A549 (cell line): Measurements from ENCODE around the gene BSND.

Experiments
- CHD2 ChIP-seq: fragments of 150-350 bp; IDR thresholded peaks from 2 replicates; pipeline ENCODE4 v1.6.1; 2014; ENCODE audit warnings: low read length; ENCODE audit not compliant: partially characterized antibody
- CTCF ChIP-seq: fragments of >200 bp; sonication (Bioruptor Twin); formaldehyde crosslinking; IDR thresholded peaks from 3 replicates; pipeline ENCODE4 v1.5.1; 2016
- FOXS1 ChIP-seq: fragments of 250-450 bp; sonication (Bioruptor Pico); IDR thresholded peaks from 2 replicates; pipeline ENCODE4 v1.5.0; 2020; ENCODE audit warnings: mild to moderate bottlenecking, moderate library complexity
- MAX ChIP-seq: IDR thresholded peaks from 2 replicates; pipeline ENCODE4 v1.6.1; 2012
- MYC ChIP-seq: IDR thresholded peaks from 2 replicates; pipeline ENCODE4 v1.6.1; 2012; ENCODE audit warnings: mild to moderate bottlenecking, inconsistent platforms, low read length, improper control_type of control experiment, borderline replicate concordance
- POLR2A ChIP-seq: IDR thresholded peaks from 2 replicates; pipeline ENCODE4 v1.6.1; 2012; ENCODE audit warnings: mild to moderate bottlenecking, low read length
- RAD21 ChIP-seq, 2 experiments: fragments of >200 bp in 1 of 2; sonication (Bioruptor Twin) in 1 of 2; formaldehyde crosslinking in 1 of 2; IDR thresholded peaks in 1 of 2; conservative IDR thresholded peaks in 1 of 2; 2 replicates in 1 of 2; 3 replicates in 1 of 2; pipeline ENCODE4 v1.6.1; 2012 to 2018; ENCODE audit warnings: inconsistent platforms in 1 of 2
- REST ChIP-seq: fragments of 200-600 bp; sonication (generic); IDR thresholded peaks from 2 replicates; pipeline ENCODE4 v1.6.1; 2016; ENCODE audit warnings: antibody characterized with exemption, mild to moderate bottlenecking, moderate library complexity
- SREBF2 ChIP-seq: fragments of 450-650 bp; IDR thresholded peaks from 2 replicates; pipeline ENCODE4 v1.6.1; 2014; ENCODE audit warnings: mild to moderate bottlenecking, moderate library complexity

GRCh38 chr1:55044617-55045397 is 46.1 kb downstream of the BSND start:
- TF ChIP-seq CTCF (no peak), POLR2A (no peak), MYC (no peak), RAD21 (conservative IDR thresholded peaks at IDR 0.05 in 1 of 2, IDR thresholded peaks at IDR 0.05 in 1 of 2) (no peak), FOXS1 (CRISPR knock-in tag) (no peak), SREBF2 (no peak), MAX (no peak), REST (no peak), CHD2 (no peak)
